SK-N-SH (cell line): ENCODE results near the gene CBX3.
"Not testable (repeated sequence)": the region's sequence is repeated elsewhere in the genome, so short reads cannot be mapped to it uniquely, and the experiment has no call there.

Experiments used
- ELF1 ChIP-seq: IDR thresholded peaks from 2 replicates; pipeline ENCODE4 v1.4.0; 2012
- EP300 ChIP-seq, 2 experiments: IDR thresholded peaks; 2 replicates each; pipeline versions ENCODE4 v1.4.0 to v1.6.1; 2012; ENCODE audit warnings: borderline replicate concordance in 1 of 2, low read depth in 1 of 2, low read length in 1 of 2
- EZH2phosphoT487 ChIP-seq: fragments of 200-600 bp; sonication (generic); IDR thresholded peaks from 2 replicates; pipeline ENCODE4 v1.6.1; 2017; ENCODE audit warnings: low read depth, mixed run types, mild to moderate bottlenecking, antibody characterized with exemption, moderate library complexity, borderline replicate concordance
- FOXM1 ChIP-seq: IDR thresholded peaks from 2 replicates; pipeline ENCODE4 v1.4.0; 2012; ENCODE audit warnings: low read depth, mild to moderate bottlenecking
- JUND ChIP-seq: IDR thresholded peaks from 2 replicates; pipeline ENCODE4 v1.4.0; 2012
- MXI1 ChIP-seq: IDR thresholded peaks from 2 replicates; pipeline ENCODE4 v1.6.1; 2012; ENCODE audit warnings: mild to moderate bottlenecking, low read depth, low read length, improper control_type of control experiment
- POLR2AphosphoS5 ChIP-seq: IDR thresholded peaks from 2 replicates; pipeline ENCODE4 v1.6.1; 2012; ENCODE audit warnings: low read depth, low read length
- RAD21 ChIP-seq: IDR thresholded peaks from 2 replicates; pipeline ENCODE4 v1.6.1; 2012; ENCODE audit warnings: mild to moderate bottlenecking, low read length
- RFX5 ChIP-seq: IDR thresholded peaks from 2 replicates; pipeline ENCODE4 v1.6.1; 2012; ENCODE audit warnings: mild to moderate bottlenecking, improper control_type of control experiment, low read length
- TF ChIP-seq, protein P1 (sequence below): fragments of 200-600 bp; sonication (generic); IDR thresholded peaks from 2 replicates; pipeline ENCODE4 v1.6.1; 2017; ENCODE audit warnings: antibody characterized with exemption, mild to moderate bottlenecking, moderate library complexity
- TF ChIP-seq, protein P2 (sequence below): IDR thresholded peaks from 2 replicates; pipeline ENCODE4 v1.4.0; 2012; ENCODE audit warnings: low read depth
- TF ChIP-seq, protein P3 (sequence below): IDR thresholded peaks from 2 replicates; pipeline ENCODE4 v1.6.1; 2012; ENCODE audit warnings: mild to moderate bottlenecking, low read depth, low read length, moderate library complexity
- TF ChIP-seq, protein P4 (sequence below): fragments of 150-350 bp; IDR thresholded peaks from 2 replicates; pipeline ENCODE4 v1.6.1; 2017; ENCODE audit warnings: antibody characterized with exemption, low read length, low read depth, borderline replicate concordance
- TF ChIP-seq, protein P5 (sequence below): IDR thresholded peaks from 2 replicates; pipeline ENCODE4 v1.4.0; 2012; ENCODE audit warnings: low read depth, borderline replicate concordance

DNA sequence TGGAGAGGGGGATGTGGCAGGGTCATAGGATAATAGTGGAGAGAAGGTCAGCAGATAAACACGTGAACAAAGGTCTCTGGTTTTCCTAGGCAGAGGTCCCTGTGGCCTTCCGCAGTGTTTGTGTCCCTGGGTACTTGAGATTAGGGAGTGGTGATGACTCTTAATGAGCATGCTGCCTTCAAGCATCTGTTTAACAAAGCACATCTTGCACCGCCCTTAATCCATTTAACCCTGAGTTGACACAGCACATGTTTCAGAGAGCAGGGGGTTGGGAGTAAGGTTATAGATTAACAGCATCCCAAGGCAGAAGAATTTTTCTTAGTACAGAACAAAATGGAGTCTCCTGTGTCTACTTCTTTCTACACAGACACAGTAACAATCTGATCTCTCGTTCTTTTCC lies 25.6 kb upstream of the CBX3 start:
- TF ChIP-seq, protein P1, sequence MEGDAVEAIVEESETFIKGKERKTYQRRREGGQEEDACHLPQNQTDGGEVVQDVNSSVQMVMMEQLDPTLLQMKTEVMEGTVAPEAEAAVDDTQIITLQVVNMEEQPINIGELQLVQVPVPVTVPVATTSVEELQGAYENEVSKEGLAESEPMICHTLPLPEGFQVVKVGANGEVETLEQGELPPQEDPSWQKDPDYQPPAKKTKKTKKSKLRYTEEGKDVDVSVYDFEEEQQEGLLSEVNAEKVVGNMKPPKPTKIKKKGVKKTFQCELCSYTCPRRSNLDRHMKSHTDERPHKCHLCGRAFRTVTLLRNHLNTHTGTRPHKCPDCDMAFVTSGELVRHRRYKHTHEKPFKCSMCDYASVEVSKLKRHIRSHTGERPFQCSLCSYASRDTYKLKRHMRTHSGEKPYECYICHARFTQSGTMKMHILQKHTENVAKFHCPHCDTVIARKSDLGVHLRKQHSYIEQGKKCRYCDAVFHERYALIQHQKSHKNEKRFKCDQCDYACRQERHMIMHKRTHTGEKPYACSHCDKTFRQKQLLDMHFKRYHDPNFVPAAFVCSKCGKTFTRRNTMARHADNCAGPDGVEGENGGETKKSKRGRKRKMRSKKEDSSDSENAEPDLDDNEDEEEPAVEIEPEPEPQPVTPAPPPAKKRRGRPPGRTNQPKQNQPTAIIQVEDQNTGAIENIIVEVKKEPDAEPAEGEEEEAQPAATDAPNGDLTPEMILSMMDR, result not testable (repeated sequence)
- not testable (repeated sequence) for TF ChIP-seq MXI1; JUND; ELF1; FOXM1; EP300 (IDR thresholded peaks at IDR 0.05; ENCODE audit: borderline replicate concordance in 1 of 2, low read depth in 1 of 2, low read length in 1 of 2); EZH2phosphoT487; POLR2AphosphoS5; RAD21; RFX5
- TF ChIP-seq, protein P2, sequence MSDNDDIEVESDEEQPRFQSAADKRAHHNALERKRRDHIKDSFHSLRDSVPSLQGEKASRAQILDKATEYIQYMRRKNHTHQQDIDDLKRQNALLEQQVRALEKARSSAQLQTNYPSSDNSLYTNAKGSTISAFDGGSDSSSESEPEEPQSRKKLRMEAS, result not testable (repeated sequence)
- TF ChIP-seq, protein P3, sequence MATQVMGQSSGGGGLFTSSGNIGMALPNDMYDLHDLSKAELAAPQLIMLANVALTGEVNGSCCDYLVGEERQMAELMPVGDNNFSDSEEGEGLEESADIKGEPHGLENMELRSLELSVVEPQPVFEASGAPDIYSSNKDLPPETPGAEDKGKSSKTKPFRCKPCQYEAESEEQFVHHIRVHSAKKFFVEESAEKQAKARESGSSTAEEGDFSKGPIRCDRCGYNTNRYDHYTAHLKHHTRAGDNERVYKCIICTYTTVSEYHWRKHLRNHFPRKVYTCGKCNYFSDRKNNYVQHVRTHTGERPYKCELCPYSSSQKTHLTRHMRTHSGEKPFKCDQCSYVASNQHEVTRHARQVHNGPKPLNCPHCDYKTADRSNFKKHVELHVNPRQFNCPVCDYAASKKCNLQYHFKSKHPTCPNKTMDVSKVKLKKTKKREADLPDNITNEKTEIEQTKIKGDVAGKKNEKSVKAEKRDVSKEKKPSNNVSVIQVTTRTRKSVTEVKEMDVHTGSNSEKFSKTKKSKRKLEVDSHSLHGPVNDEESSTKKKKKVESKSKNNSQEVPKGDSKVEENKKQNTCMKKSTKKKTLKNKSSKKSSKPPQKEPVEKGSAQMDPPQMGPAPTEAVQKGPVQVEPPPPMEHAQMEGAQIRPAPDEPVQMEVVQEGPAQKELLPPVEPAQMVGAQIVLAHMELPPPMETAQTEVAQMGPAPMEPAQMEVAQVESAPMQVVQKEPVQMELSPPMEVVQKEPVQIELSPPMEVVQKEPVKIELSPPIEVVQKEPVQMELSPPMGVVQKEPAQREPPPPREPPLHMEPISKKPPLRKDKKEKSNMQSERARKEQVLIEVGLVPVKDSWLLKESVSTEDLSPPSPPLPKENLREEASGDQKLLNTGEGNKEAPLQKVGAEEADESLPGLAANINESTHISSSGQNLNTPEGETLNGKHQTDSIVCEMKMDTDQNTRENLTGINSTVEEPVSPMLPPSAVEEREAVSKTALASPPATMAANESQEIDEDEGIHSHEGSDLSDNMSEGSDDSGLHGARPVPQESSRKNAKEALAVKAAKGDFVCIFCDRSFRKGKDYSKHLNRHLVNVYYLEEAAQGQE, result not testable (repeated sequence)
- TF ChIP-seq, protein P4, sequence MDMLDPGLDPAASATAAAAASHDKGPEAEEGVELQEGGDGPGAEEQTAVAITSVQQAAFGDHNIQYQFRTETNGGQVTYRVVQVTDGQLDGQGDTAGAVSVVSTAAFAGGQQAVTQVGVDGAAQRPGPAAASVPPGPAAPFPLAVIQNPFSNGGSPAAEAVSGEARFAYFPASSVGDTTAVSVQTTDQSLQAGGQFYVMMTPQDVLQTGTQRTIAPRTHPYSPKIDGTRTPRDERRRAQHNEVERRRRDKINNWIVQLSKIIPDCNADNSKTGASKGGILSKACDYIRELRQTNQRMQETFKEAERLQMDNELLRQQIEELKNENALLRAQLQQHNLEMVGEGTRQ, result not testable (repeated sequence)
- TF ChIP-seq, protein P5, sequence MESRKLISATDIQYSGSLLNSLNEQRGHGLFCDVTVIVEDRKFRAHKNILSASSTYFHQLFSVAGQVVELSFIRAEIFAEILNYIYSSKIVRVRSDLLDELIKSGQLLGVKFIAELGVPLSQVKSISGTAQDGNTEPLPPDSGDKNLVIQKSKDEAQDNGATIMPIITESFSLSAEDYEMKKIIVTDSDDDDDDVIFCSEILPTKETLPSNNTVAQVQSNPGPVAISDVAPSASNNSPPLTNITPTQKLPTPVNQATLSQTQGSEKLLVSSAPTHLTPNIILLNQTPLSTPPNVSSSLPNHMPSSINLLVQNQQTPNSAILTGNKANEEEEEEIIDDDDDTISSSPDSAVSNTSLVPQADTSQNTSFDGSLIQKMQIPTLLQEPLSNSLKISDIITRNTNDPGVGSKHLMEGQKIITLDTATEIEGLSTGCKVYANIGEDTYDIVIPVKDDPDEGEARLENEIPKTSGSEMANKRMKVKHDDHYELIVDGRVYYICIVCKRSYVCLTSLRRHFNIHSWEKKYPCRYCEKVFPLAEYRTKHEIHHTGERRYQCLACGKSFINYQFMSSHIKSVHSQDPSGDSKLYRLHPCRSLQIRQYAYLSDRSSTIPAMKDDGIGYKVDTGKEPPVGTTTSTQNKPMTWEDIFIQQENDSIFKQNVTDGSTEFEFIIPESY, result not testable (repeated sequence)
